Gastrocnemius medialis (tissue), 4 donors: ENCODE measurements around the gene MAD2L1.

ENCODE experiments used
- POLR2A ChIP-seq, 2 donors: fragments of 450-650 bp; IDR thresholded peaks; one replicate each; pipeline ENCODE4 v1.6.1; 2017; ENCODE audit warnings: antibody characterized with exemption in 2 of 2, mild to moderate bottlenecking in 2 of 2, moderate library complexity in 2 of 2
- TF ChIP-seq, protein P1 (sequence below), 5 experiments: fragments of 450-650 bp in 3 of 5; fragments of 200-600 bp in 2 of 5; sonication (generic) in 2 of 5; IDR thresholded peaks in 4 of 5; conservative IDR thresholded peaks in 1 of 5; 1 replicate in 4 of 5; 2 replicates in 1 of 5; pipeline ENCODE4 v1.5.1; 2016 to 2019; ENCODE audit warnings: antibody characterized with exemption in 5 of 5, mild to moderate bottlenecking in 3 of 5, moderate library complexity in 3 of 5

DNA sequence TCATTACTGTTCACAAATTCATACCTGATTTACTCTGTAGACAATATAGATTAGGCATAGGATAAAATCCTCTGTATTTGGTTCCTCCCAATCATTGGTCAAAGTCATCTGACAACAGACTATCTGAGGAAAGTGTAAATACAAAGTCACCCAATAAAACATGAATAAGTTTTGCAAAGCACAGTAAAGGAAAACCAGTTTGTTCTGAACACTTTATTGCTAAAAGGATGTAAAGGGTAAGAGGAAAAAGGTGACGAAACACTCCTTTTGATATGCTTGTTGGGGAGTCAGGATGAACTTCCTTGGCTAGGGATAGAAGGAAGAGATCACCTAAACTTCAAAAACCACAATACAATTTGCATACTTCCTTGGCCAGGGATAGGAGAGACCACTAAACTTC is 10.9 kb downstream of the MAD2L1 start:
- no peak for TF ChIP-seq POLR2A (IDR thresholded peaks at IDR 0.05)
- TF ChIP-seq, protein P1, sequence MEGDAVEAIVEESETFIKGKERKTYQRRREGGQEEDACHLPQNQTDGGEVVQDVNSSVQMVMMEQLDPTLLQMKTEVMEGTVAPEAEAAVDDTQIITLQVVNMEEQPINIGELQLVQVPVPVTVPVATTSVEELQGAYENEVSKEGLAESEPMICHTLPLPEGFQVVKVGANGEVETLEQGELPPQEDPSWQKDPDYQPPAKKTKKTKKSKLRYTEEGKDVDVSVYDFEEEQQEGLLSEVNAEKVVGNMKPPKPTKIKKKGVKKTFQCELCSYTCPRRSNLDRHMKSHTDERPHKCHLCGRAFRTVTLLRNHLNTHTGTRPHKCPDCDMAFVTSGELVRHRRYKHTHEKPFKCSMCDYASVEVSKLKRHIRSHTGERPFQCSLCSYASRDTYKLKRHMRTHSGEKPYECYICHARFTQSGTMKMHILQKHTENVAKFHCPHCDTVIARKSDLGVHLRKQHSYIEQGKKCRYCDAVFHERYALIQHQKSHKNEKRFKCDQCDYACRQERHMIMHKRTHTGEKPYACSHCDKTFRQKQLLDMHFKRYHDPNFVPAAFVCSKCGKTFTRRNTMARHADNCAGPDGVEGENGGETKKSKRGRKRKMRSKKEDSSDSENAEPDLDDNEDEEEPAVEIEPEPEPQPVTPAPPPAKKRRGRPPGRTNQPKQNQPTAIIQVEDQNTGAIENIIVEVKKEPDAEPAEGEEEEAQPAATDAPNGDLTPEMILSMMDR (IDR thresholded peaks at IDR 0.05 in 4 of 5, conservative IDR thresholded peaks at IDR 0.05 in 1 of 5) = no peak
